H1 (cell line): ENCODE measurements around the gene LRTM1. TPM values are rescaled to one million over a fixed set of nuclear protein-coding genes. Genes with fewer than 3 reads are reported as not detected.

ENCODE experiments used
- CTCF ChIA-PET: fragments of 300-600 bp; sonication (Branson Sonifier 250); formaldehyde crosslinking; loops from one replicate; lab custom pipeline; 2021; ENCODE audit not compliant: partially characterized antibody; lab: Charles Lee
- POLR2A ChIA-PET: fragments of 300-600 bp; sonication (Branson Sonifier 250); formaldehyde crosslinking; loops from one replicate; lab custom pipeline; 2021; ENCODE audit warnings: inconsistent platforms; ENCODE audit not compliant: partially characterized antibody; lab: Charles Lee
- DNase-seq, 2 experiments: peaks; one replicate each; pipeline versions ENCODE4 v3.0.0 to v3.0.0-alpha.2; 2010 to 2022; ENCODE audit warnings: low spot score in 2 of 2, low read depth in 1 of 2, mixed read lengths in 1 of 2
- FAIRE-seq: peaks from 2 replicates; lab custom pipeline; 2011; peaks lifted over from hg19 to GRCh38; lab: Jason Lieb, UNC
- H2AFZ ChIP-seq: 2 replicates; pipeline ENCODE4 v1.8.1; 2012; ENCODE audit warnings: low read length, inconsistent platforms
- H2AK5ac ChIP-seq: 2 replicates; pipeline ENCODE4 v1.6.1; 2013; ENCODE audit warnings: low read depth, low read length
- H2BK120ac ChIP-seq: replicated peaks from 2 replicates; pipeline ENCODE3; 2013; ENCODE audit warnings: low read depth, low read length, inconsistent platforms
- H2BK12ac ChIP-seq: 2 replicates; pipeline ENCODE4 v1.6.1; 2013; ENCODE audit warnings: low read depth, low read length
- H2BK15ac ChIP-seq: 2 replicates; pipeline ENCODE4 v1.6.1; 2013; ENCODE audit warnings: low read length
- H2BK20ac ChIP-seq: 2 replicates; pipeline ENCODE4 v1.6.1; 2013; ENCODE audit warnings: low read length
- H2BK5ac ChIP-seq: 2 replicates; pipeline ENCODE4 v1.6.1; 2013; ENCODE audit warnings: low read depth, low read length
- H3K14ac ChIP-seq: 2 replicates; pipeline ENCODE4 v1.6.1; 2013; ENCODE audit warnings: inconsistent platforms; ENCODE audit not compliant: insufficient read length
- H3K18ac ChIP-seq: 2 replicates; pipeline ENCODE4 v1.6.1; 2013; ENCODE audit warnings: low read length; ENCODE audit errors: extremely low read depth
- H3K23ac ChIP-seq: 2 replicates; pipeline ENCODE4 v1.6.1; 2013; ENCODE audit warnings: inconsistent platforms; ENCODE audit not compliant: insufficient read length
- H3K23me2 ChIP-seq: 2 replicates; pipeline ENCODE4 v1.6.1; 2013; ENCODE audit warnings: low read depth, low read length
- H3K27ac ChIP-seq: 2 replicates; pipeline ENCODE4 v1.6.1; 2011; ENCODE audit warnings: low read depth, low read length, inconsistent platforms
- H3K27me3 ChIP-seq, 4 experiments: replicated peaks in 1 of 4; 1 replicate in 1 of 4; 2 replicates in 3 of 4; pipeline versions ENCODE4 v1.6.1 to v1.8.1; 2011 to 2013; ENCODE audit warnings: low read length in 3 of 4, mild to moderate bottlenecking in 3 of 4, inconsistent platforms in 2 of 4, mixed read lengths in 2 of 4, moderate library complexity in 1 of 4; ENCODE audit not compliant: control insufficient read depth in 3 of 4, insufficient read depth in 3 of 4; ENCODE audit errors: extremely low read depth in 1 of 4
- H3K36me3 ChIP-seq, 4 experiments: 2 replicates each; pipeline versions ENCODE4 v1.6.1 to v1.8.1; 2011 to 2013; ENCODE audit warnings: mild to moderate bottlenecking in 4 of 4, low read length in 3 of 4, moderate library complexity in 2 of 4, control low read depth in 1 of 4, inconsistent platforms in 1 of 4; ENCODE audit not compliant: insufficient read depth in 4 of 4, control insufficient read depth in 2 of 4
- H3K4ac ChIP-seq: replicated peaks from 2 replicates; pipeline ENCODE3; 2013; ENCODE audit warnings: low read length, low read depth, mixed read lengths, inconsistent platforms; ENCODE audit not compliant: insufficient read length
- H3K4me1 ChIP-seq, 4 experiments: replicated peaks in 1 of 4; 1 replicate in 1 of 4; 2 replicates in 3 of 4; pipeline versions ENCODE4 v1.6.1 to v1.8.1; 2011 to 2013; ENCODE audit warnings: low read length in 3 of 4, inconsistent platforms in 2 of 4, mixed read lengths in 1 of 4; ENCODE audit not compliant: insufficient read depth in 4 of 4, control insufficient read depth in 3 of 4
- H3K4me2 ChIP-seq, 2 experiments: 2 replicates each; pipeline versions ENCODE4 v1.6.1 to v1.8.1; 2011 to 2013; ENCODE audit warnings: low read depth in 2 of 2, low read length in 2 of 2, control low read depth in 1 of 2, inconsistent platforms in 1 of 2, mild to moderate bottlenecking in 1 of 2; ENCODE audit not compliant: insufficient read depth in 1 of 2
- H3K4me3 ChIP-seq, 4 experiments: fragments of 200-600, 300-600 bp in 1 of 4; sonication (generic), shearing (Covaris generic), sonication (Bioruptor Twin) in 1 of 4; 2 replicates each; pipeline versions ENCODE4 v1.5.1 to v1.8.1; 2011 to 2016; ENCODE audit warnings: low read length in 4 of 4, low read depth in 3 of 4, control low read depth in 2 of 4, inconsistent platforms in 2 of 4, mild to moderate bottlenecking in 2 of 4, mixed read lengths in 1 of 4, moderate library complexity in 1 of 4; ENCODE audit not compliant: insufficient read depth in 2 of 4; ENCODE audit errors: extremely low read depth in 1 of 4
- H3K56ac ChIP-seq: replicated peaks from 2 replicates; pipeline ENCODE3; 2013; ENCODE audit warnings: low read depth, mild to moderate bottlenecking, mixed read lengths, low read length, inconsistent platforms; ENCODE audit not compliant: insufficient read length
- H3K79me1 ChIP-seq: 2 replicates; pipeline ENCODE4 v1.6.1; 2013; ENCODE audit warnings: low read depth, low read length, control low read depth
- H3K79me2 ChIP-seq, 2 experiments: 2 replicates each; pipeline versions ENCODE4 v1.6.1 to v1.8.1; 2012 to 2013; ENCODE audit warnings: low read length in 2 of 2, mild to moderate bottlenecking in 2 of 2, inconsistent platforms in 1 of 2; ENCODE audit not compliant: insufficient read depth in 2 of 2, control insufficient read depth in 1 of 2
- H3K9ac ChIP-seq, 4 experiments: replicated peaks in 1 of 4; 1 replicate in 1 of 4; 2 replicates in 3 of 4; pipeline versions ENCODE4 v1.6.1 to v1.8.1; 2011 to 2013; ENCODE audit warnings: low read depth in 3 of 4, low read length in 3 of 4, control low read depth in 2 of 4, mild to moderate bottlenecking in 2 of 4, moderate library complexity in 2 of 4, inconsistent platforms in 1 of 4; ENCODE audit errors: extremely low read depth in 1 of 4
- H3K9me3 ChIP-seq, 2 experiments: 2 replicates each; pipeline versions ENCODE4 v1.6.1 to v1.8.1; 2012 to 2013; ENCODE audit warnings: mild to moderate bottlenecking in 2 of 2, moderate library complexity in 2 of 2, control low read depth in 1 of 2, inconsistent platforms in 1 of 2, low read depth in 1 of 2, low read length in 1 of 2, mixed read lengths in 1 of 2; ENCODE audit not compliant: insufficient read depth in 2 of 2
- H4K20me1 ChIP-seq, 2 experiments: replicated peaks in 1 of 2; 2 replicates each; pipeline versions ENCODE3 to v1.8.1; 2011 to 2013; ENCODE audit warnings: inconsistent platforms in 2 of 2, low read length in 2 of 2, mild to moderate bottlenecking in 1 of 2; ENCODE audit not compliant: insufficient read depth in 2 of 2, control insufficient read depth in 1 of 2
- H4K5ac ChIP-seq: 2 replicates; pipeline ENCODE4 v1.6.1; 2013; ENCODE audit warnings: low read length, low read depth, mixed read lengths, inconsistent platforms; ENCODE audit not compliant: insufficient read length
- H4K8ac ChIP-seq: 2 replicates; pipeline ENCODE4 v1.8.0; 2013; ENCODE audit warnings: mild to moderate bottlenecking, moderate library complexity, low read length, inconsistent platforms; ENCODE audit not compliant: insufficient read depth; ENCODE audit errors: extremely low read depth
- H4K91ac ChIP-seq: replicated peaks from 2 replicates; pipeline ENCODE3; 2013; ENCODE audit warnings: low read length, mixed read lengths, inconsistent platforms; ENCODE audit not compliant: insufficient read length
- BACH1 ChIP-seq: IDR thresholded peaks from 2 replicates; pipeline ENCODE4 v1.6.1; 2012; ENCODE audit warnings: low read length, improper control_type of control experiment
- CBX5 ChIP-seq: fragments of 300-800, 300-1000 bp; sonication (generic); IDR thresholded peaks from 2 replicates; pipeline ENCODE4 v1.7.1; 2016; ENCODE audit warnings: antibody characterized with exemption, low read length, low read depth
- CEBPB ChIP-seq: IDR thresholded peaks from 2 replicates; pipeline ENCODE4 v1.6.1; 2012; ENCODE audit warnings: low read depth, low read length
- CTBP2 ChIP-seq: IDR thresholded peaks from 2 replicates; pipeline ENCODE4 v1.7.0; 2011; ENCODE audit warnings: borderline replicate concordance, mild to moderate bottlenecking, moderate library complexity, mixed read lengths, low read length; ENCODE audit not compliant: insufficient read depth, insufficient read length
- EGR1 ChIP-seq: IDR thresholded peaks from 2 replicates; pipeline ENCODE4 v1.6.1; 2011; ENCODE audit warnings: low read depth, low read length, borderline replicate concordance
- KDM1A ChIP-seq: fragments of 200-600, 300-600 bp; sonication (generic); IDR thresholded peaks from 2 replicates; pipeline ENCODE4 v1.7.1; 2016; ENCODE audit warnings: mild to moderate bottlenecking, low read length, borderline replicate concordance
- SP1 ChIP-seq: IDR thresholded peaks from 2 replicates; pipeline ENCODE4 v1.6.1; 2011; ENCODE audit warnings: low read depth, low read length
- TAF1 ChIP-seq: IDR thresholded peaks from 2 replicates; pipeline ENCODE4 v1.6.1; 2011; ENCODE audit warnings: mild to moderate bottlenecking, low read depth, low read length
- TCF12 ChIP-seq: IDR thresholded peaks from 2 replicates; pipeline ENCODE4 v1.6.1; 2011; ENCODE audit warnings: low read depth, mild to moderate bottlenecking, low read length
- WGBS, 2 experiments: shearing (Covaris generic) in 1 of 2; methylation state at CpG; one replicate each; pipeline versions ENCODE4 v1.1.6 to v1.1.7; 2013 to 2015; ENCODE audit warnings: low lambda C conversion rate in 2 of 2, mixed read lengths in 2 of 2, inconsistent platforms in 1 of 2, low coverage in 1 of 2, missing lambda C conversion rate in 1 of 2; ENCODE audit not compliant: insufficient replicate concordance in 2 of 2, insufficient coverage in 1 of 2, insufficient read length in 1 of 2; ENCODE audit errors: extremely low coverage in 1 of 2, missing lambda C conversion rate in 1 of 2; 5-methylcytosine and 5-hydroxymethylcytosine counted together
- polyA plus RNA-seq, 7 experiments: library from polyadenylated mRNA; depleted of rRNA in 3 of 7; stranded (reverse) in 5 of 7; unstranded in 2 of 7; fragments of >200 nt in 5 of 7; fragments of 200-250 nt in 2 of 7; gene quantifications; 1 replicate in 5 of 7; 2 replicates in 1 of 7; 4 replicates in 1 of 7; pipeline versions ENCODE4 v1.2.1 to v1.2.3, GENCODE V29; 2011 to 2013; ENCODE audit warnings: missing spikeins in 2 of 7, mixed read lengths in 2 of 7
- total RNA-seq: library from RNA; stranded (reverse); fragmentation: NEBNext Ultra II Directional; extraction: Animal tissue kit (Norgen Biotek cat#: 25700); gene quantifications from 2 replicates; pipeline ENCODE4 v1.2.1, GENCODE V29; 2021

The LRTM1 gene
- total and polyA plus RNA-seq, 2 of the 8 experiments (the other 6 are each of a cell fraction or from before 2014, with no cell fraction given), result not detected

GRCh38 chr3:54963641-54964040 lies 35.8 kb upstream of the LRTM1 start:
- H3K27ac ChIP-seq, result no peak overlapping the region
- no peaks in the 10 kb centered on the region for H3K79me2 ChIP-seq
- no peak overlapping the region for H3K23ac ChIP-seq
- no peak overlapping the region for H2BK20ac ChIP-seq
- DNase-seq (no peak), FAIRE-seq (no peak)
- no peak overlapping the region for H2AFZ ChIP-seq
- H4K5ac ChIP-seq, result no peak overlapping the region
- H2AK5ac ChIP-seq, result no peak overlapping the region
- no peak overlapping the region for H4K91ac ChIP-seq
- H3K4me1 ChIP-seq, result peaks cover 0 to 4% (median 2%) of the 10 kb centered on the region in 4 experiments; a peak in 2 of 7 replicates
- CTCF ChIA-PET, result no interaction called here
- no peak overlapping the region for H3K14ac ChIP-seq
- POLR2A ChIA-PET, result no interaction called here
- no peaks in the 10 kb centered on the region; a peak in 1 of 7 replicates for H3K27me3 ChIP-seq
- no peak overlapping the region for H4K8ac ChIP-seq
- no peak overlapping the region for H3K4ac ChIP-seq
- H3K56ac ChIP-seq, result no peak overlapping the region
- no peaks in the 10 kb centered on the region for H3K23me2 ChIP-seq
- no peak overlapping the region for H2BK12ac ChIP-seq
- no peaks in the 10 kb centered on the region for H3K36me3 ChIP-seq
- WGBS, 2 experiments, result 85% methylated on average over 4 of the region's 4 CpGs; no CpG with 5 or more reads in 1 of the 2 experiments
- no peaks in the 10 kb centered on the region for H3K79me1 ChIP-seq
- H3K18ac ChIP-seq, result no peak overlapping the region
- H3K9me3 ChIP-seq, result no peaks in the 10 kb centered on the region
- H3K4me3 ChIP-seq, result no peak overlapping the region
- H3K9ac ChIP-seq, result no peak overlapping the region
- H4K20me1 ChIP-seq, result no peaks in the 10 kb centered on the region
- no peak overlapping the region for H2BK15ac ChIP-seq
- H2BK120ac ChIP-seq, result no peak overlapping the region
- H3K4me2 ChIP-seq, result no peak overlapping the region
- no peak overlapping the region for H2BK5ac ChIP-seq
- no peak for TF ChIP-seq CTBP2
- TF ChIP-seq SP1, result no peak
- no peak for TF ChIP-seq KDM1A
- no peak for TF ChIP-seq TAF1
- TF ChIP-seq EGR1, result no peak
- TF ChIP-seq CBX5, result no peak
- TF ChIP-seq TCF12, result no peak
- no peak for TF ChIP-seq BACH1
- no peak for TF ChIP-seq CEBPB
